Measurements from ENCODE around the gene RNF169.
A peak's percentile ranks its signal among the peaks of the same experiment; 100 is the strongest.

The RNF169 gene

GRCh38 chr11:74784726-74785125, 36.1 kb downstream of the RNF169 start:
- Mint-ChIP-seq H3K4me1 (peaks cover 18% of the 10 kb centered on the region), H3K27me3 (ENCODE audit: low read depth) (no peaks in the 10 kb centered on the region), H3K9me3 (no peaks in the 10 kb centered on the region), H3K4me3 (no peak overlapping the region), H3K27ac (no peak overlapping the region), H3K36me3 (ENCODE audit: low read depth) (peaks cover 5% of the 10 kb centered on the region)
- TF ChIP-seq CTCF (IDR thresholded peaks at IDR 0.05; ENCODE audit: unreplicated experiment in 3 of 3): no peak

- no peak overlapping the region for H3K27ac Mint-ChIP-seq
- H3K27me3 Mint-ChIP-seq (ENCODE audit: low read depth): no peaks in the 10 kb centered on the region
- no peak overlapping the region for H3K4me3 Mint-ChIP-seq
- peaks cover 20% of the 10 kb centered on the region for H3K4me1 Mint-ChIP-seq
- no peak for TF ChIP-seq CTCF (IDR thresholded peaks at IDR 0.05; ENCODE audit: unreplicated experiment in 3 of 3)
- no peaks in the 10 kb centered on the region for H3K9me3 Mint-ChIP-seq
- peaks cover 13% of the 10 kb centered on the region for H3K36me3 Mint-ChIP-seq (ENCODE audit: low read depth)
Measured at GRCh38 chr11:74786574-74786973, 37.9 kb downstream of the RNF169 start.

- Mint-ChIP-seq H3K27me3 (ENCODE audit: low read depth) (no peaks in the 10 kb centered on the region), H3K4me1 (peaks cover 11% of the 10 kb centered on the region), H3K36me3 (ENCODE audit: low read depth) (peaks cover 54% of the 10 kb centered on the region), H3K9me3 (no peaks in the 10 kb centered on the region), H3K27ac (no peak overlapping the region), H3K4me3 (no peak overlapping the region)
- no peak for TF ChIP-seq CTCF (IDR thresholded peaks at IDR 0.05; ENCODE audit: unreplicated experiment in 3 of 3)
Measured at GRCh38 chr11:74791333-74792100, 42.9 kb downstream of the RNF169 start.

DNA sequence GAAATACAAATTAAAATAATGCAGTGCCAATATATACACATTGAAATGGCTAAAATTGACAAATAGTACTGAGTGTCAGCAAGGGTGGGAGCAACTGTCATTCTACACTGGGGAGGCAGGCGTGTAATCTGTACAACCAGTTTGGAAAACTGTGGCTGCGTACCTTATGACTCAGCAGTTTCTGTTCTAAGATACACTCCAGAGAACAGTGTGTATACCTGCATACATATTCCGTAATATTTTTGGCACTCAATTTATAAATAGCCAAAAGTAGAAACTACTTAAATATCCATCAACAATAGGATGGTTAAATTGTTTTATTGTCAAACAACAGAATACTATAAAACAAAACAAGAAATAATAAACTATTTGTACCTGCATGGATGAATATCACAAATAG, 57.6 kb downstream of the RNF169 start:
- Mint-ChIP-seq H3K4me1 (peaks cover 18% of the 10 kb centered on the region), H3K9me3 (no peaks in the 10 kb centered on the region), H3K4me3 (no peak overlapping the region), H3K27me3 (ENCODE audit: low read depth) (no peaks in the 10 kb centered on the region), H3K27ac (no peak overlapping the region), H3K36me3 (ENCODE audit: low read depth) (peaks cover 26% of the 10 kb centered on the region)
- TF ChIP-seq CTCF (IDR thresholded peaks at IDR 0.05; ENCODE audit: unreplicated experiment in 3 of 3): no peak

GRCh38 chr11:74809801-74810200, 61.2 kb downstream of the RNF169 start:
- peaks cover 14% of the 10 kb centered on the region for H3K4me1 Mint-ChIP-seq
- peak overlapping the region in 1 of 3 experiments; percentile 9 for H3K4me3 Mint-ChIP-seq
- H3K27me3 Mint-ChIP-seq (ENCODE audit: low read depth): no peaks in the 10 kb centered on the region

More at GRCh38 chr11:74809801-74810200, 61.2 kb downstream of the RNF169 start:
- no peaks in the 10 kb centered on the region for H3K9me3 Mint-ChIP-seq
- no peak for TF ChIP-seq CTCF (IDR thresholded peaks at IDR 0.05; ENCODE audit: unreplicated experiment in 3 of 3)
- H3K27ac Mint-ChIP-seq: peak overlapping the region in 2 of 3 experiments; percentile 42 to 55
- H3K36me3 Mint-ChIP-seq (ENCODE audit: low read depth): peaks cover 21% of the 10 kb centered on the region
